GM12801 (cell line): ENCODE results near the gene TPCN1.

Source experiments
- TF ChIP-seq, protein P1 (sequence below): IDR thresholded peaks from one replicate; pipeline ENCODE4 v1.5.1; 2011; ENCODE audit warnings: control low read depth; ENCODE audit not compliant: insufficient read length; ENCODE audit errors: extremely low read depth

TPCN1 gene

DNA sequence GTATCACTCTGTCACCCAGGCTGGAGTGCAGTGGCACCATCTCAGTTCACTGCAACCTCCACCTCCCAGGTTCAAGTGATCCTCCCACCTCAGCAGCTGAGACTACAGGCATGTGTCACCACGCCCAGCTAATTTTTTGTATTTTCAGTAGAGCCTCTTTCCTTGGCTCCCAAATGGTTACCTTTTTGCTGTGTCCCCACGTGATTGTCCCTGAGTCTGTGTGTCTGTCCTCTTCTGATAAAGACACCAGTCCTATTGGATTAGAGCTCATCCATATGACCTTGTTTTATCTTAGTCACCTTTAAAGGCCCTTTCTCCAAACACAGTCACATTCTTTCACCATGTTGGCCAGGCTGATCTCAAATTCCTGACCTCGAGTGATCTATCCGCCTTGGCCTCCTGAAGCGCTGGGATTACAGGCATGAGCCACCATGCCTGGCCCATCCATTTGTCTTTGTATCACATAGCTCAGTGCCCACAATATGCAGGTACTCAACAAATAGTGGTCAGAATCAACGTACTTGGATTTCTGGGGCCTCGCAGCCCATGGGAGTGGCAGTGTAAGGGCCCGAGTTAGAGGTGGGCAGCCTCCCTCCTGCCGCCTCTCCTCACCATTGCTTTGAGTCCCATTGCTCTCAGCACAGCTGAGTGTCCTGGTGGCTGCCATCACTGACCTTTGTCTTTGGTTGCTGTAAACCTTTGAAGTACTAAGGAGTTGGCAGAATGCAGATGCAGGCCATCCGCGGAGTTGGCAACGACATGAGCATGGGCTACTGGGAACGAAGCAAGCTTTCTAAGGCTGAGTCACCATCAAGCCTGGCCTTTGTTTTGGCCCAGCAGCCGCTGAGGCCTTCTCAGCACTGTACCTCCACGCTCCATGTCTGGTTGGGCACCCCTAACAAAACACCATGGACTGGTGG, 9.3 kb downstream of the TPCN1 start:
- TF ChIP-seq, protein P1, sequence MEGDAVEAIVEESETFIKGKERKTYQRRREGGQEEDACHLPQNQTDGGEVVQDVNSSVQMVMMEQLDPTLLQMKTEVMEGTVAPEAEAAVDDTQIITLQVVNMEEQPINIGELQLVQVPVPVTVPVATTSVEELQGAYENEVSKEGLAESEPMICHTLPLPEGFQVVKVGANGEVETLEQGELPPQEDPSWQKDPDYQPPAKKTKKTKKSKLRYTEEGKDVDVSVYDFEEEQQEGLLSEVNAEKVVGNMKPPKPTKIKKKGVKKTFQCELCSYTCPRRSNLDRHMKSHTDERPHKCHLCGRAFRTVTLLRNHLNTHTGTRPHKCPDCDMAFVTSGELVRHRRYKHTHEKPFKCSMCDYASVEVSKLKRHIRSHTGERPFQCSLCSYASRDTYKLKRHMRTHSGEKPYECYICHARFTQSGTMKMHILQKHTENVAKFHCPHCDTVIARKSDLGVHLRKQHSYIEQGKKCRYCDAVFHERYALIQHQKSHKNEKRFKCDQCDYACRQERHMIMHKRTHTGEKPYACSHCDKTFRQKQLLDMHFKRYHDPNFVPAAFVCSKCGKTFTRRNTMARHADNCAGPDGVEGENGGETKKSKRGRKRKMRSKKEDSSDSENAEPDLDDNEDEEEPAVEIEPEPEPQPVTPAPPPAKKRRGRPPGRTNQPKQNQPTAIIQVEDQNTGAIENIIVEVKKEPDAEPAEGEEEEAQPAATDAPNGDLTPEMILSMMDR, result no peak

DNA sequence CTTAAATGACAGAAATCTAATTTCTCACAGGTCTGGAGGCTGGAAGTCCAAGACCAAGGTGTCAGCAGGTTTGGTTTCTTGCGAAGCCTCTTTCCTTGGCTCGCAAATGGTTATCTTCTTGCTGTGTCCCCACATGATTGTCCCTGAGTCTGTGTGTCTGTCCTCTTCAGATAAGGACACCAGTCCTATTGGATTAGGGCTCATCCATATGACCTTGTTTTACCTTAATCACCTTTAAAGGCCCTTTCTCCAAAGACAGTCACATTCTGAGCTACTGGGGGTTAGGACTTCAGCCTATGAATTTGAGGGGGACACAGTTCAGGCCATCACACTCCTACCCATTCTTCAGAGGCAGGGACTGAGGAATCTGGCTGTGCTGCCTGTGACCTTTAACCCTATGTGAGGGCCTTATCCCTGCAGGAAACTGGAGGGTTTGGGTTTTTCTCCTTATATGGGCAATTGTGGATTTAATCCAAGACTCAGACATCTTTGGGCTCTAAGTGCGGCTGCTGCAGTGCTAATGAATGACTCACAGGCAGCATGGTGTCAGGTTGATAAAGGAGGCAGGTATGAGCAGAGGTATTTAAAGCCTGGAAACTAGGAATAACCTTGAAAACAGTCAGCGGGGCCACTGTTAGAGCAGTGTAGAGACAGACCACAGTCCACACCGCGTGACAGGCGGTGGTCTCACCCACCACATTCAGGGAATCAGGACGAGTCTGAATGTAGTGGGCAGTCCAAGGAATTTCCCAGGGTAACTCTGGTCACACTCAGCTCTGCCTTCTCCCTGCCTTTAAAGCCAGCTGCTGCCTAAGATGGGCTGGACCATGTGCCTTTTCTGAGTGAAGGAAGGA, 10.2 kb downstream of the TPCN1 start:
- TF ChIP-seq, protein P1, result no peak

DNA sequence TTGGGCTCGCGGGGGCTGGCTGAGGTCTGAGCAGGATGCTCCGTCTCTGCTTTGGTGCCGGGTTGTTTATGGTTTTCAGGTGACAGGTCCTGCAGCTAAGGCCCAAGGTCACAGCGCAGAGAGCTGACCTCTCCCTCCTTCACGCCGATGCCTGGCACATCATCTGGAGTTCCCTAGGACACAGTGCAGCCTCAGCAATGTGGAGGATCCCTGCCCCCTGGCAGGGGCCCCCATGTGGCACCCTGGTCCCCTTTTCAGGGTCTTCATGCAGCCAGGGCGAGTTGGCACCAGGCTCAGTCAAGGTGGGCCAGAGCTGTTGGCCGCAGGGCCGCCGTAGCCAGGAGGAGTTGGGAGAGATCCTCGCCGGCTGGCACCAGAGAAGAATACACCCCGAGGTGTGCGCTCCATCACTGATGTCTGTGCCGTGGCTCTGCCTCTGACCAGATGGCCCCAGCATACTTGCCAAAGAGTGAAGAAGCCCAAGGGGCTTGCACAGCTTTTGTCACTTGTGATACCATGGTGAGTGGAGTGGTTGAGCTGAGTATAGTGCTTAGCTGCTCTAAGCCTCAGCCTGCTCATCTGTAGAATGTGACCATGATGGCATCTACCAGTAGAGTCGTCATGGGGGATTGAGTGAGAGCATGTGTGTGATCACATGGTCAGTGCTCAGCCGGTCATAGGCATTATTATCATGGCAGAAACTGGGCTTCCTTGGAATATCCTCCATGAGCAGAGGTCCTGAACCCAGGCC, 11.0 kb downstream of the TPCN1 start:
- TF ChIP-seq, protein P1, result no peak

DNA sequence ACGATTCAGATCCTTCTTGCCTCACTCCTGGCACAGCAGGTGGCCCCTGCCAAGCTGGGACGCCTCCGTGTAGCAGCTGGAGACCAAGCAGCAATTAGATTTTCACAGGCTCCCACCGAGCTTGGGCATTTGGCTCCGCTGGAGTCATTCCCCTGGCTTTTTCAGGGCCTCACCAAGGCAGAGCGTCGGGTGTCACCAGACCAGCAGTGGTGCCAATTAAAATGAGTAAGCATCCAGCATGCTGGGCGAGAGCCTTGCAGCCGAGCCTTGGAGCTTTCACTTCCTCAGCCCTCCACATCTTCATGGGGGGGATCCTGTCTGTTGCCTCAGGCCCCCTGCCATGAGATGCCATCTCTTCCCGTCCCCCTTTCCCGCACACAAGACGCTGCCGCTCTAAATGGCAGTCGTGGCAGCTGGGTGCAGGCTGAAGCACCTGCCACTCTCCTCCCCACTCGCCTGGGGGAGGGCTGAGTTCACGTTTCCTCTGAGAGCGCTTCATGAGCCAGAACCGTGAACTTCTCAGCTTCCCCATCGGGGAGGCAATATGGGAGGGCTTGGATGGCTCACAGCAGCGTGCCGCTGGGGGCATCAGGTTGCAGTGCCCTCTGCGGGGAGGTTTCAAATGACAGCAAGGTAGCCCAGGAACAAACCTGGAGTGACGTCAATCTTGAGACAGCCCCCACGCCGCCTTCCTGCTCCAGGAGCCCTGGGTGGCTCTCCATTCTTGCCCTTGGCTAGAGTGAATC, 11.7 kb downstream of the TPCN1 start:
- TF ChIP-seq, protein P1, result no peak

DNA sequence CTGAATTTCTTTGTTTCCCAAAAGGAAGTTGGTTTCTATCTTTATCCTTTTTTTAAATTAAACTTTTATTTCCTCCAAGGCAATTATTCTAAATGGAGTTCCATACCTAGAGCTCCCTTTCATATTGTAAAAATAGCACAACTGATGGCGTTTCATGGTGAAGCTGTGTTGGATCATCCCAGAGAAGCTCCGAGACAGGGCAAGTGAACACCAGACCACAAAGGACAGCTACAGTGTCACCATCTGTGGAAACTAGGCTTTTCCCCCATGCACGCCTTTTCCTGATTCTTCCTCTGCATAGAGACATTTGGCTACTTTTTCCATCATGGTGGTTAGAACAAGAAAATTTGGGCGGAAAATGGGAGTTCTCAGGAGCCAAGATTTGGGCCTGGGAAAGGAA, 12.7 kb downstream of the TPCN1 start:
- TF ChIP-seq, protein P1, result no peak

DNA sequence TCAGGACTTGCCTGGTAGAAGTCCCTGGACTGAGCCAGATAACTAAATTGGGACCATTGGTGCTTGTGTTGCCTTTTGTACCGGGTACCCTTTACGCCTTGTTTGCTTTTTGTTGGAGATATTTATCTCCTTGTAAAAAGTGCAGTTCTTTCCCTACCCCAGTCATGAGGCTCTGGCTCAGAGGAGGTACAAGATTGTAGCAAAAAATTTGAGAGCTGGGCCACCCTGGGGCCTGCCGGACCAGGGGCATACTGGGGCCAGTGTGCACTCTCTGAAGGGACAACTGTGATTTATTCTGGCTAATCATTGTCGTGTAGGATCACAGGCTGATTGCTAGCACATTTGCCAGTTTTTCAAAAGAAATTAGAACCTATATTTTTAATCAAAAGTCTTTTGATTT, 13.2 kb downstream of the TPCN1 start:
- TF ChIP-seq, protein P1, result no peak

DNA sequence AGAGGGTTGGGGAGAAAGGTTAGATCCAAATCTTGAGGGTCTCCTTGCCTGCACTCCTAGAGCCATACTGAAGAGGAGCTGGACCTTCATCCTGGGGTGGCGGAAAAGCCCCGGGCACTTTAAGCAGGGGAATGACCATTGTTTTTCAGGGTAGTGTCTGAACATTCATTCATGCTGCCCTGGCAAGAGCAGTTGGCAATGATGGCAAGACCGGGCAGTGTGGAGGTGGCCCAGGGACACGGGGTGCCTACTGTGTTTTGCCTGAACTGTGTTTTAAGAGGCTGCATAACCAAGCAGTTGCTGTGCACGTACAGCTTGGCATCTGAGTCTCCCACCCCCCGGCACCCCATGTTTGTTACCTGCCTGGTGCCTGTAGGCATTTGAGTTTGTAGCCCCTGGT, 14.7 kb downstream of the TPCN1 start:
- TF ChIP-seq, protein P1, result no peak
